Measurements from ENCODE around the gene GPC2. TPM values are rescaled to one million over a fixed set of nuclear protein-coding genes. Genes with fewer than 3 reads are reported as not detected.

The GPC2 gene
- total RNA-seq, 4 donors from 2014 or later, result 0.39 to 3.4 (median 2.0) TPM

GRCh38 chr7:100171087-100171681, 6.0 kb downstream of the GPC2 start:
- Histone ChIP-seq H3K9me3 (no peaks in the 10 kb centered on the region), H3K4me3 (peak overlapping the region; percentile 2 to 55), H3K4me1 (peaks cover 0 to 41% (median 3%) of the 10 kb centered on the region in 3 donors), H3K27ac (peak overlapping the region in 1 of 4 donors; percentile 45), H3K36me3 (no peaks in the 10 kb centered on the region), H3K27me3 (peaks cover 60% of the 10 kb centered on the region)
- WGBS, 2 donors (ENCODE audit: low coverage in 1 of 2), result 10 to 80% methylated on average over 1 to 2 of the region's 61 CpGs
- TF ChIP-seq POLR2A (IDR thresholded peaks at IDR 0.05) (no peak), POLR2AphosphoS5 (IDR thresholded peaks at IDR 0.05) (no peak), EP300 (IDR thresholded peaks at IDR 0.05) (no peak)
- TF ChIP-seq, protein P1, sequence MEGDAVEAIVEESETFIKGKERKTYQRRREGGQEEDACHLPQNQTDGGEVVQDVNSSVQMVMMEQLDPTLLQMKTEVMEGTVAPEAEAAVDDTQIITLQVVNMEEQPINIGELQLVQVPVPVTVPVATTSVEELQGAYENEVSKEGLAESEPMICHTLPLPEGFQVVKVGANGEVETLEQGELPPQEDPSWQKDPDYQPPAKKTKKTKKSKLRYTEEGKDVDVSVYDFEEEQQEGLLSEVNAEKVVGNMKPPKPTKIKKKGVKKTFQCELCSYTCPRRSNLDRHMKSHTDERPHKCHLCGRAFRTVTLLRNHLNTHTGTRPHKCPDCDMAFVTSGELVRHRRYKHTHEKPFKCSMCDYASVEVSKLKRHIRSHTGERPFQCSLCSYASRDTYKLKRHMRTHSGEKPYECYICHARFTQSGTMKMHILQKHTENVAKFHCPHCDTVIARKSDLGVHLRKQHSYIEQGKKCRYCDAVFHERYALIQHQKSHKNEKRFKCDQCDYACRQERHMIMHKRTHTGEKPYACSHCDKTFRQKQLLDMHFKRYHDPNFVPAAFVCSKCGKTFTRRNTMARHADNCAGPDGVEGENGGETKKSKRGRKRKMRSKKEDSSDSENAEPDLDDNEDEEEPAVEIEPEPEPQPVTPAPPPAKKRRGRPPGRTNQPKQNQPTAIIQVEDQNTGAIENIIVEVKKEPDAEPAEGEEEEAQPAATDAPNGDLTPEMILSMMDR (IDR thresholded peaks at IDR 0.05), result no peak
- ATAC-seq, result peak; percentile 24

DNA sequence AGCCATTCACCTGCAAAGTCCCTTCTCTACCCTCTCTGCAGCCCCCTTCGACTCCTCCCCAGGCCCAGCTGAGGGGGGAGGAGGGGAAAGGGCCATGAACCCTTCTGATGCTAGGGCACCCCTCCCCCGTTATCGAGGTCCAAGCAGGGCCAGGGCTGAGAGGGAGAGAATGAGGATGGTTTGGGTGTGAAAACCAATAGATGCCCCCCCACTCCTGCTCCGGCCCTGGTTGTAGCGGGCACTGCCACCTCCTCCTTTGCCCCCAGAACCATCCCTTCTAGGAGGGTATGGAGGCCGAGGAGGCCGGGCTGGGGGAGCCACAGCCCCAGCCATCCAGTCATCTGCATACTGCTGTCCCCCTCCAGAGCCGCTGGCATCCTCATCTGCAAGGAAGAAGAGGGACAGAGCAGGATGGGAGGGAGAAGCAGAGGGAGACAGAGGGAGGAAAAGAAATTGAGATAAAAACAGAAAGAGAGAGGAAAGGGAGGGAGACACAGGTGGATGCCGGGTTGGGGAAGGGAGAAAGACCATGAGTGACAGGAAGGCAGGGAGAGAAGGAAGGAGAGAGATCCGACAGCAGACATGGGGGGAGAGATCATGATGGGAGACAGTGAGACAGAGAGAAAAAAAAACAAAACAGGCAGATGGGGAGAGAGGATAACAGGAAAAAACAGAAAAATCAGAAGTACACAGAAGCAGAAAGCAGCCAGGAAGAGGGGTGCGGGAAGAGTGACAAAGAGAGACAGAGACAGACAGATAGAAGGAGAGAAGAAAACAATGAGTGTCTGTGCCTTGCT, 6.9 kb downstream of the GPC2 start:
- no peak for ATAC-seq
- Histone ChIP-seq H3K36me3 (no peaks in the 10 kb centered on the region), H3K27me3 (peaks cover 63% of the 10 kb centered on the region), H3K4me3 (no peak overlapping the region), H3K4me1 (peaks cover 0 to 41% (median 3%) of the 10 kb centered on the region in 3 donors), H3K9me3 (no peaks in the 10 kb centered on the region), H3K27ac (no peak overlapping the region)
- 90 to 91% methylated on average over 5 to 6 of the region's 11 CpGs for WGBS, 2 donors (ENCODE audit: low coverage in 1 of 2)
- no peak for TF ChIP-seq POLR2AphosphoS5 (IDR thresholded peaks at IDR 0.05)
- TF ChIP-seq POLR2A (IDR thresholded peaks at IDR 0.05), result no peak
- TF ChIP-seq, protein P1 (IDR thresholded peaks at IDR 0.05), result no peak
- TF ChIP-seq EP300 (IDR thresholded peaks at IDR 0.05), result no peak

DNA sequence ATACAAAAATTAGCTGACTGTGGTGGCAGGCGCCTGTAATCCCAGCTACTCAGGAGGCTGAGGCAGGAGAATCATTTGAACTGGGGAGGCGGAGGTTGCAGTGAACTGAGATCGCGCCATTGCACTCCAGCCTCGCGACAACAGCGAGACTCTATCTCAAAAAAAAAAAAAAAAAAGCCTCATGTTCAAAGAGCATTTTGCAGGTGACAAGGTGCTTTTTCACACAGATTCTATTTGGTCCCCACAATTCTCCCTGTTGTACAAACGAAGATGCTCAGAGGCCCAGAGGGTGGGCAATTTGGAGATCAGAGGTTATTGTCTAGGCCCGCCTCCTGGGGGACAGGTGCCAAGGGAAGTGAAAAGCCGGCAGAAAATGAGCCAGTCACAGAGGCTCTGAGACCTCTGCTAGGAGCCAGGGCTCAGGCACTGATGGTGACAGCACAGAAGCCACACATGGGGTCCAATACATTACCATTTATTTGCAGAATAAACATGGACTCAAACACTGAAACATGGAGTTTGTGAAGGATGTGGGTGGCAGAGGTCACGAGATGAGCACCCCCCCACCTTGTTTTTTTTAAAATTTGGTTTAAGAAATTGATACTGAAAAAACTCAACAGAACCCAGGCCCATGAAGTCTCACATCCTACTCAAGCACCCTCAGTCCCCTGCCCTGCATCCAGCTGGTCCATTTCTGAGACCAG, 7.9 kb downstream of the GPC2 start:
- 78 to 79% methylated on average over 9 to 10 of the region's 11 CpGs for WGBS, 2 donors (ENCODE audit: low coverage in 1 of 2)
- TF ChIP-seq POLR2A (IDR thresholded peaks at IDR 0.05), result no peak
- no peak for TF ChIP-seq EP300 (IDR thresholded peaks at IDR 0.05)
- TF ChIP-seq, protein P1 (IDR thresholded peaks at IDR 0.05), result no peak
- TF ChIP-seq POLR2AphosphoS5 (IDR thresholded peaks at IDR 0.05), result no peak
- peaks cover 0 to 41% (median 3%) of the 10 kb centered on the region in 3 donors for H3K4me1 ChIP-seq
- ATAC-seq, result no peak
- peaks cover 60% of the 10 kb centered on the region for H3K27me3 ChIP-seq
- H3K27ac ChIP-seq, result peak overlapping the region in 3 of 4 donors; percentile 63 to 83 (median 73)
- H3K9me3 ChIP-seq, result no peaks in the 10 kb centered on the region
- peak overlapping the region in 1 of 2 donors; percentile 53 for H3K4me3 ChIP-seq
- no peaks in the 10 kb centered on the region for H3K36me3 ChIP-seq

- peak overlapping the region; percentile 22 to 53 for H3K4me3 ChIP-seq
- peaks cover 50% of the 10 kb centered on the region for H3K27me3 ChIP-seq
- no peak for TF ChIP-seq EP300 (IDR thresholded peaks at IDR 0.05)
- no peak for TF ChIP-seq POLR2AphosphoS5 (IDR thresholded peaks at IDR 0.05)
- no peak for TF ChIP-seq POLR2A (IDR thresholded peaks at IDR 0.05)
- TF ChIP-seq, protein P1 (IDR thresholded peaks at IDR 0.05), result no peak
- H3K9me3 ChIP-seq, result no peaks in the 10 kb centered on the region
- 5 to 22% methylated on average over 1 to 8 of the region's 11 CpGs for WGBS, 2 donors (ENCODE audit: low coverage in 1 of 2)
- no peaks in the 10 kb centered on the region for H3K36me3 ChIP-seq
- H3K4me1 ChIP-seq, result peaks cover 0 to 41% (median 3%) of the 10 kb centered on the region in 3 donors
- peak overlapping the region in 3 of 4 donors; percentile 63 to 83 (median 73) for H3K27ac ChIP-seq
- ATAC-seq, result peak; percentile 15
Observed at GRCh38 chr7:100167912-100168323, 9.3 kb downstream of the GPC2 start.

Data from gastroesophageal sphincter (tissue), 4 donors.